ENCODE data around the gene PAK2. TPM values are rescaled to one million over a fixed set of nuclear protein-coding genes. Genes with fewer than 3 reads are reported as not detected.

Gene PAK2
- total RNA-seq, 1 experiment from 2014 or later, result 69.6 TPM

GRCh38 chr3:196774191-196774820 is 34.6 kb downstream of the PAK2 start:
- intact Hi-C loops (cut with micrococcal nuclease), result no loop called here
- ChIA-PET POLR2A (no interaction called here), RAD21 (ENCODE audit: low non-redundant PET in 1 of 2, low total read pairs in 2 of 2, uncharacterized antibody in 2 of 2, unreplicated experiment in 2 of 2) (no interaction called here), CTCF (no interaction called here)
- no peak overlapping the region for H2AFZ ChIP-seq (ENCODE audit: low read depth, low read length, poor library complexity, severe bottlenecking)
- peaks cover 5% of the 10 kb centered on the region; the same call in 1 of the 2 replicates for H4K20me1 ChIP-seq (ENCODE audit: insufficient read depth)
- DNase-seq (ENCODE audit: low read depth, low spot score) (no peak), ATAC-seq (no peak)
- H3K79me2 ChIP-seq (ENCODE audit: insufficient read depth, low read length), result peaks cover 94% of the 10 kb centered on the region
- H3K4me2 ChIP-seq (ENCODE audit: low read length), result no peak overlapping the region
- no peak overlapping the region for H3K27ac ChIP-seq (ENCODE audit: low read depth, low read length)
- no peaks in the 10 kb centered on the region for H3K36me3 ChIP-seq (ENCODE audit: control insufficient read depth in 1 of 2, insufficient read depth in 2 of 2, low read length in 2 of 2)
- TF ChIP-seq CTCF (IDR thresholded peaks at IDR 0.05 in 2 of 3, conservative IDR thresholded peaks at IDR 0.05 in 1 of 3; ENCODE audit: borderline replicate concordance in 1 of 3, insufficient read depth in 1 of 3, low read depth in 2 of 3, low read length in 2 of 3) (no peak), SP1 (IDR thresholded peaks at IDR 0.05; ENCODE audit: low read depth) (no peak), EZH2phosphoT487 (IDR thresholded peaks at IDR 0.05; ENCODE audit: borderline replicate concordance) (no peak), SIN3A (IDR thresholded peaks at IDR 0.05; ENCODE audit: low read depth) (no peak), EGR1 (IDR thresholded peaks at IDR 0.05; ENCODE audit: low read depth) (no peak)
- H3K9me3 ChIP-seq (ENCODE audit: control insufficient read depth in 1 of 2, insufficient read depth in 1 of 2, low read depth in 1 of 2, low read length in 2 of 2), result no peaks in the 10 kb centered on the region
- no peaks in the 10 kb centered on the region for H3K27me3 ChIP-seq (ENCODE audit: insufficient read depth, low read length)
- H3K9me2 ChIP-seq (ENCODE audit: insufficient read depth), result no peaks in the 10 kb centered on the region
- no peak overlapping the region for H3K4me3 ChIP-seq (replicated peaks in 1 of 2; ENCODE audit: low read depth in 1 of 2, low read length in 2 of 2)
- H3K9ac ChIP-seq (ENCODE audit: low read length), result no peak overlapping the region
- BruUV-seq (replicated peaks), result no TSS peak
- H3K4me1 ChIP-seq (ENCODE audit: control insufficient read depth in 1 of 2, insufficient read depth in 2 of 2, low read length in 2 of 2), result no peaks in the 10 kb centered on the region

- ChIA-PET CTCF (no interaction called here), RAD21 (ENCODE audit: low non-redundant PET in 1 of 2, low total read pairs in 2 of 2, uncharacterized antibody in 2 of 2, unreplicated experiment in 2 of 2) (no interaction called here), POLR2A (no interaction called here)
- H2AFZ ChIP-seq (ENCODE audit: low read depth, low read length, poor library complexity, severe bottlenecking), result no peak overlapping the region
- H3K4me3 ChIP-seq (replicated peaks in 1 of 2; ENCODE audit: low read depth in 1 of 2, low read length in 2 of 2), result no peak overlapping the region
- no peak overlapping the region for H3K4me2 ChIP-seq (ENCODE audit: low read length)
- H3K36me3 ChIP-seq (ENCODE audit: control insufficient read depth in 1 of 2, insufficient read depth in 2 of 2, low read length in 2 of 2), result no peaks in the 10 kb centered on the region
- intact Hi-C loops (cut with micrococcal nuclease), result no loop called here
- no peak overlapping the region for H3K27ac ChIP-seq (ENCODE audit: low read depth, low read length)
- H3K9ac ChIP-seq (ENCODE audit: low read length), result no peak overlapping the region
- H3K27me3 ChIP-seq (ENCODE audit: insufficient read depth, low read length), result no peaks in the 10 kb centered on the region
- H4K20me1 ChIP-seq (ENCODE audit: insufficient read depth), result peaks cover 5% of the 10 kb centered on the region; the same call in 1 of the 2 replicates
- TF ChIP-seq REST (IDR thresholded peaks at IDR 0.05; ENCODE audit: low read depth) (no peak), ATF3 (IDR thresholded peaks at IDR 0.05) (no peak), RAD21 (IDR thresholded peaks at IDR 0.05; ENCODE audit: low read depth) (no peak), JUND (IDR thresholded peaks at IDR 0.05) (no peak)
- DNase-seq (ENCODE audit: low read depth, low spot score), result no peak
- H3K79me2 ChIP-seq (ENCODE audit: insufficient read depth, low read length), result peaks cover 94% of the 10 kb centered on the region
- no peak for ATAC-seq
- H3K9me3 ChIP-seq (ENCODE audit: control insufficient read depth in 1 of 2, insufficient read depth in 1 of 2, low read depth in 1 of 2, low read length in 2 of 2), result no peaks in the 10 kb centered on the region
- no peaks in the 10 kb centered on the region for H3K9me2 ChIP-seq (ENCODE audit: insufficient read depth)
- H3K4me1 ChIP-seq (ENCODE audit: control insufficient read depth in 1 of 2, insufficient read depth in 2 of 2, low read length in 2 of 2), result no peaks in the 10 kb centered on the region
- BruUV-seq (replicated peaks), result no TSS peak
Measured at GRCh38 chr3:196774848-196775422, 35.3 kb downstream of the PAK2 start.

All from HCT116 (cell line).